HEK293 (cell line): ENCODE data around the gene PSMA7.

Source experiments
- CTCF ChIA-PET: fragments of 350-600 bp; formaldehyde crosslinking; extraction: SDS; loops from one replicate; lab custom pipeline; 2021; ENCODE audit warnings: antibody characterized with exemption; lab: Yijun Ruan, JAX
- POLR2A ChIA-PET: fragments of 300-600 bp; formaldehyde crosslinking; extraction: SDS; loops from one replicate; lab custom pipeline; 2020; ENCODE audit warnings: antibody characterized with exemption, inconsistent platforms; lab: Yijun Ruan, JAX
- H3K27ac ChIP-seq: fragments of 200-500 bp; sonication (Bioruptor generic); 2 replicates; pipeline ENCODE4 v1.5.1; 2014; ENCODE audit warnings: low read depth, low read length, control low read depth, inconsistent platforms; ENCODE audit errors: extremely low read depth
- H3K36me3 ChIP-seq, 2 experiments: fragments of 200-500 bp in 1 of 2; sonication (Bioruptor generic) in 1 of 2; 1 replicate in 1 of 2; 2 replicates in 1 of 2; pipeline ENCODE4 v1.5.1; 2014 to 2017; ENCODE audit warnings: inconsistent platforms in 2 of 2, low read length in 2 of 2; ENCODE audit not compliant: control insufficient read depth in 2 of 2, insufficient read depth in 1 of 2
- H3K4me1 ChIP-seq: fragments of 200-500 bp; sonication (Bioruptor generic); 2 replicates; pipeline ENCODE4 v1.5.1; 2014; ENCODE audit warnings: mild to moderate bottlenecking, low read length, inconsistent platforms; ENCODE audit not compliant: control insufficient read depth, insufficient read depth
- H3K4me3 ChIP-seq: 2 replicates; pipeline ENCODE4 v1.5.1; 2011; ENCODE audit warnings: low read depth, mild to moderate bottlenecking, control low read depth, low read length, moderate library complexity
- H3K9me3 ChIP-seq: fragments of 200-500 bp; sonication (Bioruptor generic); 2 replicates; pipeline ENCODE4 v1.5.1; 2014; ENCODE audit warnings: low read depth, low read length, inconsistent platforms; ENCODE audit not compliant: control insufficient read depth, insufficient read depth
- BCL11B ChIP-seq: fragments of 450-650 bp; formaldehyde crosslinking; IDR thresholded peaks from 2 replicates; pipeline ENCODE4 v1.5.1; 2016; ENCODE audit warnings: low read depth, missing biosample characterization, missing genetic modification characterization
- IKZF3 ChIP-seq: fragments of 450-650 bp; IDR thresholded peaks from 2 replicates; pipeline ENCODE4 v1.5.0; 2018; ENCODE audit warnings: missing biosample characterization, mild to moderate bottlenecking, missing genetic modification characterization, moderate library complexity
- PRDM1 ChIP-seq: fragments of 450-650 bp; formaldehyde crosslinking; IDR thresholded peaks from 2 replicates; pipeline ENCODE4; 2016; ENCODE audit warnings: missing biosample characterization, missing genetic modification characterization
- PRDM4 ChIP-seq: fragments of 450-650 bp; formaldehyde crosslinking; IDR thresholded peaks from 2 replicates; pipeline ENCODE4 v1.5.1; 2017; ENCODE audit warnings: missing biosample characterization, missing genetic modification characterization
- SETDB1 ChIP-seq: IDR thresholded peaks from one replicate; pipeline ENCODE4 v1.6.1; 2017; ENCODE audit warnings: mild to moderate bottlenecking, low read length, moderate library complexity, mixed read lengths; ENCODE audit not compliant: insufficient read length
- ZBTB6 ChIP-seq: fragments of 450-650 bp; formaldehyde crosslinking; IDR thresholded peaks from 2 replicates; pipeline ENCODE4 v1.5.1; 2017; ENCODE audit warnings: missing biosample characterization, missing genetic modification characterization
- ZEB2 ChIP-seq: fragments of 450-650 bp; formaldehyde crosslinking; IDR thresholded peaks from 2 replicates; pipeline ENCODE4 v1.5.1; 2016; ENCODE audit warnings: missing biosample characterization, missing genetic modification characterization
- ZFP41 ChIP-seq: fragments of 450-650 bp; formaldehyde crosslinking; IDR thresholded peaks from 2 replicates; pipeline ENCODE4 v1.5.1; 2016; ENCODE audit warnings: missing biosample characterization, missing genetic modification characterization, borderline replicate concordance
- ZNF114 ChIP-seq: fragments of 450-650 bp; formaldehyde crosslinking; IDR thresholded peaks from 2 replicates; pipeline ENCODE4 v1.5.0; 2017; ENCODE audit warnings: missing biosample characterization, missing genetic modification characterization
- ZNF133 ChIP-seq: fragments of 450-650 bp; formaldehyde crosslinking; IDR thresholded peaks from 2 replicates; pipeline ENCODE4 v1.5.1; 2016; ENCODE audit warnings: missing biosample characterization, missing genetic modification characterization
- ZNF174 ChIP-seq: fragments of 450-650 bp; formaldehyde crosslinking; IDR thresholded peaks from 2 replicates; pipeline ENCODE4 v1.5.0; 2017; ENCODE audit warnings: missing biosample characterization, mild to moderate bottlenecking, missing genetic modification characterization
- ZNF18 ChIP-seq: fragments of 450-650 bp; formaldehyde crosslinking; IDR thresholded peaks from 2 replicates; pipeline ENCODE4 v1.5.1; 2016; ENCODE audit warnings: missing biosample characterization, missing genetic modification characterization
- ZNF2 ChIP-seq: fragments of 450-650 bp; formaldehyde crosslinking; IDR thresholded peaks from 2 replicates; pipeline ENCODE4 v1.5.1; 2016; ENCODE audit warnings: missing biosample characterization, missing genetic modification characterization
- ZNF239 ChIP-seq: fragments of 450-650 bp; formaldehyde crosslinking; IDR thresholded peaks from 2 replicates; pipeline ENCODE4 v1.5.1; 2016; ENCODE audit warnings: missing biosample characterization, missing genetic modification characterization
- ZNF280D ChIP-seq: fragments of 450-650 bp; formaldehyde crosslinking; IDR thresholded peaks from 2 replicates; pipeline ENCODE4 v1.5.1; 2016; ENCODE audit warnings: missing biosample characterization, missing genetic modification characterization
- ZNF302 ChIP-seq: fragments of 450-650 bp; formaldehyde crosslinking; IDR thresholded peaks from 2 replicates; pipeline ENCODE4 v1.5.1; 2016; ENCODE audit warnings: missing biosample characterization, missing genetic modification characterization, low read depth
- ZNF341 ChIP-seq: fragments of 450-650 bp; formaldehyde crosslinking; IDR thresholded peaks from 2 replicates; pipeline ENCODE4; 2016; ENCODE audit warnings: low read depth, missing biosample characterization, missing genetic modification characterization
- ZNF394 ChIP-seq: fragments of 450-650 bp; formaldehyde crosslinking; IDR thresholded peaks from 2 replicates; pipeline ENCODE4 v1.5.1; 2016; ENCODE audit warnings: missing biosample characterization, missing genetic modification characterization, mild to moderate bottlenecking, moderate library complexity, borderline replicate concordance
- ZNF426 ChIP-seq: fragments of 450-650 bp; formaldehyde crosslinking; IDR thresholded peaks from 2 replicates; pipeline ENCODE4 v1.5.1; 2017; ENCODE audit warnings: missing biosample characterization, missing genetic modification characterization, mild to moderate bottlenecking, inconsistent platforms, moderate library complexity
- ZNF433 ChIP-seq: fragments of 450-650 bp; formaldehyde crosslinking; IDR thresholded peaks from 2 replicates; pipeline ENCODE4 v1.5.1; 2016; ENCODE audit warnings: missing biosample characterization, missing genetic modification characterization, low read depth
- ZNF48 ChIP-seq: fragments of 450-650 bp; formaldehyde crosslinking; IDR thresholded peaks from 2 replicates; pipeline ENCODE4 v1.5.1; 2016; ENCODE audit warnings: missing biosample characterization, missing genetic modification characterization
- ZNF510 ChIP-seq: fragments of 450-650 bp; formaldehyde crosslinking; IDR thresholded peaks from 2 replicates; pipeline ENCODE4 v1.5.1; 2018; ENCODE audit warnings: mild to moderate bottlenecking, missing genetic modification characterization, missing biosample characterization; ENCODE audit not compliant: insufficient replicate concordance
- ZNF530 ChIP-seq: fragments of 450-650 bp; formaldehyde crosslinking; IDR thresholded peaks from 2 replicates; pipeline ENCODE4 v1.5.1; 2016; ENCODE audit warnings: low read depth, missing biosample characterization, missing genetic modification characterization
- ZNF561 ChIP-seq: fragments of 450-650 bp; IDR thresholded peaks from 2 replicates; pipeline ENCODE4 v1.5.1; 2018; ENCODE audit warnings: missing biosample characterization, missing genetic modification characterization, borderline replicate concordance
- ZNF596 ChIP-seq: fragments of 450-650 bp; IDR thresholded peaks from 2 replicates; pipeline ENCODE4 v1.5.0; 2018; ENCODE audit warnings: missing biosample characterization, mild to moderate bottlenecking, missing genetic modification characterization, moderate library complexity
- ZNF654 ChIP-seq: fragments of 450-650 bp; formaldehyde crosslinking; IDR thresholded peaks from 2 replicates; pipeline ENCODE4 v1.5.1; 2016; ENCODE audit warnings: low read depth, missing biosample characterization, missing genetic modification characterization
- ZXDB ChIP-seq: fragments of 450-650 bp; formaldehyde crosslinking; IDR thresholded peaks from 2 replicates; pipeline ENCODE4 v1.5.1; 2016; ENCODE audit warnings: missing biosample characterization, missing genetic modification characterization
- TF ChIP-seq, protein P1 (sequence below): fragments of 450-650 bp; formaldehyde crosslinking; IDR thresholded peaks from 2 replicates; pipeline ENCODE4 v1.5.1; 2016; ENCODE audit warnings: missing biosample characterization, missing genetic modification characterization

Gene PSMA7

DNA sequence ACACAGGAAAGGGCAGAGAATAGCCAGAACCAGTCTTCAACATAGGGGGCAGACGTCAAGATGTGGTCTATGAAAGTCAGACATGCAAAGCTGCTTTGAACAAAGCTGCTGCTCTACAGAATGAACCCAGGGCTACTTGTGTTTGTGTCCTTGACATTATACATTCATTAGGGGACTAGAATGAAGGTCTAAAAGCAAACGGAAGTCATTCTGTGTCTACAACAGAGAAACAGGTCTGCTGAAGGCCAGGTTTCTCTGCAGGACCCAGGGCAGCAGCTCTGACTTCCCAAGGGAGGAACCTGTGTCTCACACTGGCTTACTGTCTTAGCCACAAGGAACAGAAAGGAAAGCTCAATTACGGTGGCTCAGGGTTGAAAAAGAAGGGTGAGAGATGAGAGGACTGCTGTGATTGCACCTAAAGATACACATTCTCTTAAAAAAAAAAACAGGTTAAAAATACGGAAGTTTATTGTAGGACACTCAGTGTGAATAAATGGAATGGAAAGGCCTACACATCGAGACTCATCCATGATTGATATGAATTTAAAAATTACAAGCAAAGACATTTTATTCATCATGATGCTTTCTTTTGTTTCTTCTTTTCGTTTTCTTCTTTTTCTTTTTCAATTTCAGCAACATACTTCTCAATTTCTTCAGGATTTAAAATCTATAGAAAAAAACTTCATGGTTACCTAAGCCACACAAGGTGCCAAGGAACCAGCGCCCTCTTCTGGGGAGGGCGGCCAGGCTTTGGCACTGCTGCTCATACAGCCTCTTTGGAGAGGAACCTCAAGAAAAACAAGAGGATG lies 6.7 kb downstream of the PSMA7 start:
- Histone ChIP-seq H3K36me3 (peaks cover 9 to 99% of the 10 kb centered on the region in 2 experiments; a peak in 2 of 3 replicates), H3K4me3 (no peak overlapping the region), H3K27ac (peak overlapping the region; percentile 42; the same call in 1 of the 2 replicates), H3K9me3 (no peaks in the 10 kb centered on the region), H3K4me1 (no peaks in the 10 kb centered on the region)
- ChIA-PET POLR2A (interaction anchor here (0.7 to 3.5 kb wide), 7 partner anchors 10 to 255 kb away, joined by 3 to 15 read pairs (median 5); partner anchors contain the start of gene TAF4), CTCF (interaction anchor here (0.6 to 3.5 kb wide), 8 partner anchors 9 to 126 kb away, joined by 3 to 33 read pairs (median 4); no protein-coding TSS in a partner anchor)
- no peak for TF ChIP-seq IKZF3 (tag by site-specific recombination)
- no peak for TF ChIP-seq ZNF510 (tag by site-specific recombination)
- TF ChIP-seq ZNF561 (tag by site-specific recombination), result no peak
- TF ChIP-seq ZNF426 (tag by site-specific recombination), result no peak
- TF ChIP-seq ZNF239 (tag by site-specific recombination), result no peak
- TF ChIP-seq, protein P1, sequence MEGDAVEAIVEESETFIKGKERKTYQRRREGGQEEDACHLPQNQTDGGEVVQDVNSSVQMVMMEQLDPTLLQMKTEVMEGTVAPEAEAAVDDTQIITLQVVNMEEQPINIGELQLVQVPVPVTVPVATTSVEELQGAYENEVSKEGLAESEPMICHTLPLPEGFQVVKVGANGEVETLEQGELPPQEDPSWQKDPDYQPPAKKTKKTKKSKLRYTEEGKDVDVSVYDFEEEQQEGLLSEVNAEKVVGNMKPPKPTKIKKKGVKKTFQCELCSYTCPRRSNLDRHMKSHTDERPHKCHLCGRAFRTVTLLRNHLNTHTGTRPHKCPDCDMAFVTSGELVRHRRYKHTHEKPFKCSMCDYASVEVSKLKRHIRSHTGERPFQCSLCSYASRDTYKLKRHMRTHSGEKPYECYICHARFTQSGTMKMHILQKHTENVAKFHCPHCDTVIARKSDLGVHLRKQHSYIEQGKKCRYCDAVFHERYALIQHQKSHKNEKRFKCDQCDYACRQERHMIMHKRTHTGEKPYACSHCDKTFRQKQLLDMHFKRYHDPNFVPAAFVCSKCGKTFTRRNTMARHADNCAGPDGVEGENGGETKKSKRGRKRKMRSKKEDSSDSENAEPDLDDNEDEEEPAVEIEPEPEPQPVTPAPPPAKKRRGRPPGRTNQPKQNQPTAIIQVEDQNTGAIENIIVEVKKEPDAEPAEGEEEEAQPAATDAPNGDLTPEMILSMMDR, result peak; percentile 57
- no peak for TF ChIP-seq ZNF302 (tag by site-specific recombination)
- TF ChIP-seq ZNF654 (tag by site-specific recombination), result peak; percentile 70
- peak; percentile 51; the same call in 1 of the 2 replicates for TF ChIP-seq PRDM1
- TF ChIP-seq ZNF530, result no peak
- TF ChIP-seq BCL11B (tag by site-specific recombination), result no peak
- TF ChIP-seq ZNF18 (tag by site-specific recombination), result no peak
- TF ChIP-seq ZNF48 (tag by site-specific recombination), result no peak
- no peak for TF ChIP-seq ZNF2
- TF ChIP-seq ZNF280D (tag by site-specific recombination), result no peak
- TF ChIP-seq ZNF433 (tag by site-specific recombination), result no peak
- TF ChIP-seq SETDB1, result no peak
- TF ChIP-seq ZNF133 (tag by site-specific recombination), result no peak
- TF ChIP-seq ZNF174 (tag by site-specific recombination), result no peak
- no peak for TF ChIP-seq ZEB2 (tag by site-specific recombination)
- TF ChIP-seq ZNF596 (tag by site-specific recombination), result no peak
- no peak for TF ChIP-seq ZBTB6
- TF ChIP-seq ZNF114 (tag by site-specific recombination), result no peak
- no peak for TF ChIP-seq ZXDB
- peak; percentile 26; the same call in 1 of the 2 replicates for TF ChIP-seq ZNF341 (tag by site-specific recombination)
- no peak for TF ChIP-seq ZNF394 (tag by site-specific recombination)
- TF ChIP-seq PRDM4 (tag by site-specific recombination), result no peak
- TF ChIP-seq ZFP41 (tag by site-specific recombination), result no peak
